ENCODE results near the gene FTO. TPM values are rescaled to one million over a fixed set of nuclear protein-coding genes. Genes with fewer than 3 reads are reported as not detected.

The FTO gene
- polyA plus RNA-seq, 1 donor: 55.1 TPM

DNA sequence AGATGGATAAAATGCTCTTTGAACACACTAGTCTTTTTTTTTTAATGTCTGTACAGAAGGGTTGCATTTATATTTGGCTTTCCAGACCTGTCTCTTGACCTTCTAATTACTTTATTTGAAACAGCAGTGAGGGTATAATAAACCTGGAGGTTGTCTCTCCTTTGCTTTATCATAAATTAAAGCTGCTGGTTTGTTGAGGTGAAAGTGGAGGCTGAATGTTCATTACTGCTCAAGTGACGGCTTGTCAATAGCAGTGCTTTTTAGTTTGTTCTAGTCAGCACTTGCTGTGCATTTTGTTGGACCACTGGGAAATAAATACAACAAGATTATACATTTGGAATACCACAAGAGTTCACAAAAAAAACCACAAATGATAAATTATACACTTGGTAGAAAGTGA lies 318.4 kb downstream of the FTO start:
- DNase-seq: no peak

DNA sequence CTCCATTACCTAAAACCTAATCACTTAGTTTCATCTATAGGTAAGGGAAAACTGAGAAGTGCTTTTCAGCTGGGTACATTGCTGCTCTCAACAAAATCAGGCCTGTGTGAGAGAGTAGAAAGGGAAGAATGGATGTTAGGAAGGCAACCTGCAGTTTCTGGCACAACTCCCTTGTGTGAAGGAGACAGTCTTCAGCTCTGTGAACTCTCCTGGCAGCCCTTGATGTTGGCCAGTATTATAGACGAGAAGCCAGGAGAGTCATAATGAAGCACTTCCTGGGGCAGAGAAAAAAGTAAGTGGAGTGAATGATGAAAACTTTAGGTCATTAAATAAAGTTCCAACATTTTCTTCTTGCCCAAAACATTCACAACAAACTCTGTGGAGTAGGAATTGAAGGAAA lies 322.5 kb downstream of the FTO start:
- no peak for DNase-seq

DNA sequence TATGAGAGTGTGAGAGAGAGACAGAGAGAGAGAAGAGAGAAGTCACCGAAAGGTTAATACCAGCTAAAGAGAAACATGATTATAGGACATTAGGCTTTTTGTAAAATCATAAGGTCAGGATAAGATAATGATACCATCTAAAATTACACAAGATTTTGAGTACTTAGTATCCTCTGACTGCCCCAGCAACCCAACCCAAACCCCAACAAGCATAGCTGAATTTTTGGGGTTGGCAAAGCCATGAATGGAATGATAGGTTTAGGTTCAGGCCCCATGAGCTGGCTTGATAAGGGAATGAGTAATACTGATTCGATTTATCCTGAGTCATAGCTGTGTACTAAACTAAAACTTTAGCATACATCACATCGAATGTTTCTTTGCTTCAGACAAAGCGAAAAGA lies 323.1 kb downstream of the FTO start:
- DNase-seq: no peak

GRCh38 chr16:54027558-54027957 lies 323.6 kb downstream of the FTO start:
- DNase-seq: no peak

GRCh38 chr16:54027995-54028394 lies 324.0 kb downstream of the FTO start:
- DNase-seq: no peak

GRCh38 chr16:54030451-54030850 lies 326.5 kb downstream of the FTO start:
- no peak for DNase-seq

DNA sequence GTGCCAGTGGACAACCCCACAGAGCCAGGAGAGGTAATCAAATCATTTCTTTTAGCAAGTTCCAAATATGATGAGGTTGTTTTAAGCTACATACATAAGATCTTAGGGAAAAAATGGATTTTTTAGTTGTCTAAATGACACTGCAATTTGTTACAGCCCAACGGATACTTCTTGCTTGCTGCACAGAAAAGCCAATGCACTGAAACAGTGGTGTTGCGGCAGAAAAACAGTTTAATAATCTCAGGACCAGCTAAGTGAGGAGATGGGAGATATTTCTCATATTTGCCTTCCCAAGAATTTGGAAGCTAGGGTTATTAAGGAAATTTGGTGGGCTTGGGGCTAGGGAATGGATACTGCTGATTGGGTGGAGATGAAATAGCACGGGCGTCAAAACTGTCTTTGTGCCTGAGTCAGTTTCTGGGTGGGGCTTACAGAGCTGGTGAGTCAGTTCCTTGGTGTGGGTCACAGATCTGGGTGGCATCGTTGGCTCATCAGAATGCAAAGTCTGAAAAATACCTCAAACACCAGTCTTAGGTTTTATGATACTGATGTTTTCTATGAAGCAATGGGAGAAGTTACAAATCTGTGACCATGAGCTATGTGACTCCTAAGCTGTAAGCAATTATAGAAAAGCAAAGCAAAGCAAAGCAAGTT lies 327.3 kb downstream of the FTO start:
- no peak for DNase-seq

DNA sequence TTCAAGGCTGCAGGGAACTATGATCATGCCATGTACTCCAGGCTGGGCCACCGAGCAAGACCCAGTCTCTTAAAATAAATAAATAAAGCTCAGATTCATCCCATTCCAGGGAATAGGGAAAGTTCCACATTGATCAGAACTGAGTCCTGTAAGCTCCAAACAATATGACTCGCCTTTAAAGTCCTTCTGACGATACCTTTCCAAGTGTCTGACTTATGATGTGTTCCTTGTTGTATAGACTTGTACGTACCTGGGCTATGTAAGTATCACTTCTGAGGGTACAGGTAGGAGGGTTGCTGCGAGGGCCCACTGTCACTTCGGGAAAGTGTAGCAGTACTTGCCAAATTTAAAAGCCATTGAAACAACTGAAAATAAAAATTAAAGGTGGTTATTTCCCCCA lies 329.8 kb downstream of the FTO start:
- no peak for DNase-seq

DNA sequence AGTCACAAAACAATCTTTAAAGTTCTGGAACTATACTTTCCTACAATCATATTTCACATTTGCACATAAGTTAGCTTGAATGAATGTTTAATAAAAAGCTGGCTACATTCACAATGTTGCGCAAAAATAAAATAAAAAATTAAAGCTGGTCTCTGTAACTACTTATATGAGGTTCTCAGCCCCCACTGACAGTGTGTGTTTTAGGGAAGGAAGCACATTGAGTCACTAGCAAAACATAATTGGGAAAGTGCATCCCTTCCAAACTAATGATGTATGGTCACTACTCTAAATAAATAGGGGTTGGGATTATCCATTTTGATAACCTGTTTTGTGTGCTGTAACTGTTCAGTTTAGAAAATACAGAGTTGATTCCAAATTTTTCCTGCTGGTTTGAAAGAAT lies 330.7 kb downstream of the FTO start:
- DNase-seq: no peak

GRCh38 chr16:54040480-54040879 lies 336.5 kb downstream of the FTO start:
- DNase-seq: no peak

GRCh38 chr16:54040975-54041374 lies 337.0 kb downstream of the FTO start:
- no peak for DNase-seq

DNA sequence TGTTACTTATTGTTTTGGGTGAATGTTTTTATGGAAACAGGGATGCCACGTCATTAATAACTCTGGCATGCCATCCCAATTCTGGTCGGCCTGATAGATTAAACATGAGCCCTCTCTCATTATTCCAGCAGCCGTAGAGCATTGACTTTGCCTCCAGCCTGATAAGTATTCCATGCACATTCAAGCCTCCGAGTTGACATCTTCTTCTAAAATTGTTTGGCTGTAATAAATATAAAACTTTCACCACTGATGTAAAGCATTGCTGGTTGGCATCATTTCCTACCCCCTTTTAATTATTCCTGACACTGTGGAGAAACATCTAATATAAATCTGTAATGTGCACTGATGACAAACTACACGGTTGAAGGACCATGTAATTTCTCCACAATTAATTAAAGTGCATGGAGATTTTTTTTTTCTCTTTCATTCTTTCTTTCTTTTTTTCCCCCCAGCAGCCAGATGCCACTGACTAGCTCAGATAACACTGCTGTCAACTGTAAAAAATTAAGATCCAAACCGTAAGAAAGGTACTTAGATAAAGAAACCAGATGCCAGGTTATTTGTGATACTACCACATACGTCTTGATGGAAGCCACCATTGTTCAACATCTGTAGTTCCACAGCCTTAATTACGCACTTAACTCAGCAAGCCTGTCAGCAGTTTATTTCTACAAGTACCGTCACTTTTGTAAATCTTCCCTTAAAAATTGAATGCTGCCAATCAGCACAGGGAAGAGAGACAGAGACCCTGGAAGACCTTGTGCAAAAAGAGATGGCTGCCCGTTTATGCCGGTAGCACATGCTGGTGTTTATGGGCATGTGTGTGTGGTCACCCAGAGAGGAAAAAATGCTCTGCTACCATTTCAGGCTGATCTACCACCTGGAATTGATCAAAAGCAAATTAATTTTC lies 344.9 kb downstream of the FTO start:
- no peak for DNase-seq

GRCh38 chr16:54049591-54050458 lies 345.9 kb downstream of the FTO start:
- no peak for DNase-seq

DNA sequence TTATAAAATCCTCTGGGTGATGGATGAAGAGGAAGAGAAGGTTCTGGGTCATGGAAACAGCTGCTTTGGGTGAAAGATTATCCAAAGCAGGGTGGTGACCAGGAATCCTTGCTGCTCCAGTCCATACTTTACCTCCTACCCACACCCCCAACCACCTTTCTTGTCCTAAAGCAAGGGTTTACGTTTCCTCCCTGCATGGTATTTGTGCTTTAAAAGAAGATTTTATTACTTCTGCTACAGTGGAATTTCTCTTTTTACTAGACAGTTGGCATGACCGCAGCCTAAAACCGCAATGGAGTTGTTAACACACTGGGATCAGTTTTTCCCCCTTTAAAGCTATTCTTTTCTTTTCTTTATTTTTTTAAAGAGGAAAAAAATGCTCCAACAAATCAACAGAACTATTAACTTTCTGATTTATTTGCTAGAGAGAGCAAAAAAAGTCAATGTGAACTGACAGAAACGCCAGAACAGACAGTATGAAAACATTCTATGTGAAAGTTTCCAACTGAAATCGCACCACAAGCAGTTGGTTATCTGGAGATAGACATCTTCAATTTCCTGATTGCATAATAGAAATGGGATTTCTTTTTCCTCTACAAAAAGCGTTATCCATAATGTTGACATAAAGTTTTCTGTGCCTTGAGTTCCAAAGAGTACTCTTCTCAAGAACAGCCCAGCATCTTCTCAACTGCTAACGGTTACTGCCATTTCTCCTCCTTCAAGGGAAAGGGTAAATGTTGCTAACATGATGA lies 346.7 kb downstream of the FTO start:
- no peak for DNase-seq

GRCh38 chr16:54051821-54052220 lies 347.9 kb downstream of the FTO start:
- no peak for DNase-seq

DNA sequence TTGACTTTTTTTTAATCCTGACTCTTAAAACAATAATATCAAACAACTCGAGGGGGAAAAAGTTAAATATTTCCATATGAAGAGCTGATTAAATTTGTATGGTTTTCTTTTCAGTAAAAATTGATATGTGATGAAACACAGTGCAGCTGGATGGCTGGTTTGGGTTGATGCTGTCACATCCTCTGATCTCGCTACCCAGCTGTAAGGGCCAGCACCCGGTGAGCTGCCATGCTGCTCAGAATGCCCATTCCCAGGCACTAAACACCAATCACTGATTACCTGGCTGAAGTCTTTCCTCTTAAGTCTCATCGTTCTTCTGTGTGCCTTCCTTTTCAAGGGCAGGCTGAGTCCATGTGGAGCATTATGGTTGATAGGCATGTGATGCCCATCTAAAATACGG lies 348.3 kb downstream of the FTO start:
- DNase-seq: no peak

- DNase-seq: no peak
Observed at GRCh38 chr16:54053891-54054820, 350.2 kb downstream of the FTO start.

- DNase-seq: no peak
Observed at GRCh38 chr16:54055191-54055590, 351.2 kb downstream of the FTO start.

GRCh38 chr16:54055864-54056263 lies 351.9 kb downstream of the FTO start:
- DNase-seq: no peak

DNA sequence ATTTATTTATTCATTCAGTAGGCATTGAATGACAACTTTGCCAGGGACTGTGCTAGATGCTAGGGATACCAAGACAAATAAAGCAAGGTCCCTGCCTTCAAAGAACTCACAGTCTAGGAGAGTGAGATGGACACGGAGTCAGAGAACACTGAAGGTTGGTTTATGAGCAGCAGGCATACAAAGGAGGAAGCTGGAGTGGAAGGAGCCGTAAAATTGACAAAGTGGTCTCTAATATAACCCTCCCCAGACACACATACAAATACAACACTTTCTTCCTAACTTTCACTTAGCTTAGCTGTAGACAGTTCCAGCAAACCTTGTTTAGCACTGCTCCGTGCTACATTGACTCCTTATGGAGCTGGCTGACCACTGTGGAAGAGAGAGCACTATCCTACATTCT lies 353.0 kb downstream of the FTO start:
- DNase-seq: no peak

DNA sequence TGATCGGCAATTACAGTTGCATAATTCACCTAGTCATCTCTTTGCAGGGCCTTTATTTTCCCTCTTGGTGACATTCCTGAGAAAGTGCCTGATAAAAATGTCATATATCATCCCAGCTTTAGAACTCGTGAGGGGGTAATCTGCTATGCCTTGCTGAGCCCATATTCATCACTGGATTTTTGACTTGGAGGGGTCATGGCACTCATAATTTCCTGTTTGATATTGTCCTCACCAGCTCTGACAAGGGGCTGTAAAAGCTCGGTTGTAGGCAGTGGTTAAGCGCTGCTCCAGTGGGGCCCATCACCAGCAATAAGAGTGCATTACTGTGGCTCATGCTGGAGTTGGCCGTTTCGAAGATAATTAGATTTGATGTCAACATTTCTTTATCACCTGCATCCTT lies 355.4 kb downstream of the FTO start:
- DNase-seq: no peak
